BLaER1 treated with 17β-estradiol and CSF1 and Interleukin-3, amounts not matched to agents 10 nM and 100 nM (cell line): ENCODE data around the gene PTPRN2.

ENCODE experiments used
- H3K27ac ChIP-seq, 11 experiments: shearing (Covaris generic); formaldehyde crosslinking; 2 replicates each; pipeline ENCODE4 v1.8.1; 2022
- H3K27me3 ChIP-seq, 11 experiments: shearing (Covaris generic); formaldehyde crosslinking; 2 replicates each; pipeline ENCODE4 v1.8.1; 2022
- H3K36me3 ChIP-seq, 11 experiments: shearing (Covaris generic); formaldehyde crosslinking; 2 replicates each; pipeline ENCODE4 v1.8.1; 2022
- H3K4me1 ChIP-seq, 10 experiments: shearing (Covaris generic); formaldehyde crosslinking; 2 replicates each; pipeline ENCODE4 v1.8.1; 2022
- H3K4me2 ChIP-seq, 11 experiments: shearing (Covaris generic); formaldehyde crosslinking; 2 replicates each; pipeline ENCODE4 v1.8.1; 2022
- H3K4me3 ChIP-seq, 10 experiments: shearing (Covaris generic); formaldehyde crosslinking; 2 replicates each; pipeline ENCODE4 v1.8.1; 2022
- H3K9ac ChIP-seq, 11 experiments: shearing (Covaris generic); formaldehyde crosslinking; 2 replicates each; pipeline ENCODE4 v1.8.1; 2022
- H3K9me3 ChIP-seq, 11 experiments: shearing (Covaris generic); formaldehyde crosslinking; replicated peaks in 1 of 11; 2 replicates each; pipeline ENCODE4 v1.8.1; 2022
- H4K20me1 ChIP-seq, 11 experiments: shearing (Covaris generic); formaldehyde crosslinking; 2 replicates each; pipeline ENCODE4 v1.8.1; 2022
- Cebpa-rat ChIP-seq, 11 experiments: shearing (Covaris generic); IDR thresholded peaks; 2 replicates each; pipeline ENCODE4 v1.8.1; 2022

The PTPRN2 gene

DNA sequence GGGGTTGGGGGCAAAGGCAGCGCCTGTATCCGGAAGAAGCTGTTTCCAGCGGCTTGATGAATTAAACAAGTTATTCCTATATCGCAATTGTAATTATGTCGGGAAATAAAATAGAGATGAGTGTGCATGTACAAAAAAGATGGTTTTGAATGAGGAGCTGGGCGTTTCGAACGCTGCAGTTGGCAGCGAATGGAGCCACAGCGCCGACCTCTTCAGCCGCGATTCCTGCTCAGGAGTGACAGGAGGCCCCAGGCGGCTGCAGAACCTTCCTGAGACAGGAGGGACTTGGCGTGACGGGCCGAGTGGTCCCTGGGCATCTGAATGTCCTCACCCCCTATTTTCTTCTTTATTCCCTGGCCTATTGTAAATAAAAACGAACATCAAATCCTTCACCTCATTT, 1065.9 kb downstream of the PTPRN2 start:
- H4K20me1 ChIP-seq = peaks cover 0 to 10% (median 0%) of the 10 kb centered on the region in 11 experiments; a peak in 1 of 22 replicates
- H3K27me3 ChIP-seq = peaks cover 0 to 29% (median 0%) of the 10 kb centered on the region in 11 experiments; a peak in 6 of 22 replicates
- H3K4me2 ChIP-seq = no peak overlapping the region
- no peak overlapping the region for H3K27ac ChIP-seq
- no peak for TF ChIP-seq Cebpa-rat (IDR thresholded peaks at IDR 0.05)
- peaks cover 24 to 66% (median 52%) of the 10 kb centered on the region in 10 experiments for H3K4me1 ChIP-seq
- no peak overlapping the region for H3K9ac ChIP-seq
- no peak overlapping the region for H3K4me3 ChIP-seq
- H3K9me3 ChIP-seq = no peaks in the 10 kb centered on the region
- no peaks in the 10 kb centered on the region for H3K36me3 ChIP-seq

DNA sequence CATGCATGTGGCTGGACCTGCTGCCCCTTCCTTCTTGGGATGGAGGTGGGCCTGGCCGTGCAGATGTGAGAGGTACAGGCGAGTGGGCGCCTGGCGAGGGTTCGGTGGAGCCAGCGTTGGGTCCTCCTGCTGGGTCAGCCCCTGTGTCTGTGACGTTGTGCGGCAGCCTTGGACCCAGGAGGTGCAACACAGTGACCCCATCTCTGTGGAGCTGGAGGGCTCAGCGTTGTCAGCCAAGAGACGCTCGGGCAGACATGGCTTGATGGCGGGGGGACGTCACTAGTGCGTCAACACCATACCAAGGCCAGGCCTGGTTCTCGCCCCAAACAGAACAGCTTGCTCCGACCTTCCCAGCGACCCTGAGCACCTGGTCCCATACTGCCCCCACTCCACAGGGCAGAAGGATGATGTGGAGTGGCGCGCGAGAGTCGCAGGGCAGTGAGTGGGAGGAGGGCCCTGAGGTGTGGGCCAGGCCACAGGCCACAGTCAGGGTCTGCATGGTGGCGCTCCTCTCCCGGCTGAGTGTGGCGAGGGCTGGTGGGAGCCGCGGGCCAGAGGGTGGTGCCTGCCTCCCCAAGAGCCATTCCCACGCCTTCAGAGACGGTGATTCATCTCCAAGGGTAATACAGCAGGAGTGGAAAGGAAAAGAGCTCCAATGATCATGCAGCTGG, 1066.4 kb downstream of the PTPRN2 start:
- peak overlapping the region; percentile 62 to 87 (median 74); a peak in 16 of 22 replicates for H3K4me2 ChIP-seq
- peaks cover 24 to 66% (median 52%) of the 10 kb centered on the region in 10 experiments for H3K4me1 ChIP-seq
- TF ChIP-seq Cebpa-rat (IDR thresholded peaks at IDR 0.05) = no peak
- H3K4me3 ChIP-seq = no peak overlapping the region
- H3K9me3 ChIP-seq = no peaks in the 10 kb centered on the region
- peaks cover 0 to 10% (median 0%) of the 10 kb centered on the region in 11 experiments; a peak in 1 of 22 replicates for H4K20me1 ChIP-seq
- no peaks in the 10 kb centered on the region for H3K36me3 ChIP-seq
- no peak overlapping the region for H3K9ac ChIP-seq
- H3K27me3 ChIP-seq = peaks cover 0 to 26% (median 0%) of the 10 kb centered on the region in 11 experiments; a peak in 5 of 22 replicates
- no peak overlapping the region for H3K27ac ChIP-seq

GRCh38 chr7:157520249-157520648, 1067.4 kb downstream of the PTPRN2 start:
- no peak for TF ChIP-seq Cebpa-rat (IDR thresholded peaks at IDR 0.05)

DNA sequence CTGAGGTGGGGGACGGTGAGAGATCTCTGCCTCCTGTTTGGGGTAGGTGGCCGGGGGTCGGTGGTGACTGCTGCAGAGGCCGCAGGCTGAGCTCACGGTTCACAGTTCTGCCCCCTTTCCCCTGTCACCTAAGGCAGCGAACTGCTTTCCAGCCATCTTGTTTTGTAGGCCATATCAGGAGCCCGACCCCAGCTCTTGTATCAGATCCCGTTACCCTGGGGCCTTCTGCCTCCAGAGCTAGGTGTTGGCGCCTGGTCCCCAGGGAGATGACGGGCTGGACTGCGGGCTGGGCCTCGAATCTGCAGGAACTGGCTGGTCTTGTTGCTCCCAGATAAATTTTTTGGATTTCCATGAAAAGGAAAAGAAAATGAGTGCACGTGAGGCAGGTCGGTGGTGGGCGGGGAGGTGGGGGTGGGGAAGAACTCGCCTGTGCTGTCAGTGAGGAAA, 1067.8 kb downstream of the PTPRN2 start:
- no peak overlapping the region for H3K27ac ChIP-seq
- H3K4me2 ChIP-seq = peak overlapping the region; percentile 62 to 87 (median 74)
- 0 out of 22 replicates have a peak overlapping the region, but pooled peaks of 1 of the 11 experiments have one; percentile 26 for H3K9ac ChIP-seq
- no peak overlapping the region for H3K4me3 ChIP-seq
- no peak for TF ChIP-seq Cebpa-rat (IDR thresholded peaks at IDR 0.05)
- H4K20me1 ChIP-seq = peaks cover 0 to 10% (median 0%) of the 10 kb centered on the region in 11 experiments; a peak in 1 of 22 replicates
- no peaks in the 10 kb centered on the region for H3K9me3 ChIP-seq
- peaks cover 24 to 65% (median 51%) of the 10 kb centered on the region in 10 experiments for H3K4me1 ChIP-seq
- H3K36me3 ChIP-seq = no peaks in the 10 kb centered on the region
- peaks cover 0 to 20% (median 0%) of the 10 kb centered on the region in 11 experiments; a peak in 5 of 22 replicates for H3K27me3 ChIP-seq

More at GRCh38 chr7:157520249-157520648, 1067.4 kb downstream of the PTPRN2 start:
- no peaks in the 10 kb centered on the region for H3K36me3 ChIP-seq
- H3K9ac ChIP-seq = no peak overlapping the region
- H3K9me3 ChIP-seq = no peaks in the 10 kb centered on the region
- H3K4me2 ChIP-seq = peak overlapping the region; percentile 62 to 87 (median 74)
- H3K4me1 ChIP-seq = peaks cover 24 to 66% (median 52%) of the 10 kb centered on the region in 10 experiments
- H3K4me3 ChIP-seq = no peak overlapping the region
- H3K27ac ChIP-seq = no peak overlapping the region
- peaks cover 0 to 10% (median 0%) of the 10 kb centered on the region in 11 experiments; a peak in 1 of 22 replicates for H4K20me1 ChIP-seq
- peaks cover 0 to 20% (median 0%) of the 10 kb centered on the region in 11 experiments; a peak in 5 of 22 replicates for H3K27me3 ChIP-seq

- peaks cover 0 to 8% (median 0%) of the 10 kb centered on the region in 11 experiments; a peak in 1 of 22 replicates for H4K20me1 ChIP-seq
- H3K4me3 ChIP-seq = no peak overlapping the region
- no peak for TF ChIP-seq Cebpa-rat (IDR thresholded peaks at IDR 0.05)
- no peak overlapping the region for H3K27ac ChIP-seq
- peak overlapping the region in 9 of 11 experiments; percentile 62 to 80 (median 71); a peak in 12 of 22 replicates for H3K4me2 ChIP-seq
- no peaks in the 10 kb centered on the region for H3K9me3 ChIP-seq
- 0 out of 22 replicates have a peak overlapping the region, but pooled peaks of 1 of the 11 experiments have one; percentile 26 for H3K9ac ChIP-seq
- peaks cover 0 to 14% (median 0%) of the 10 kb centered on the region in 11 experiments; a peak in 5 of 22 replicates for H3K27me3 ChIP-seq
- no peaks in the 10 kb centered on the region for H3K36me3 ChIP-seq
- H3K4me1 ChIP-seq = peaks cover 22 to 59% (median 46%) of the 10 kb centered on the region in 10 experiments
Measured at GRCh38 chr7:157519246-157519645, 1068.4 kb downstream of the PTPRN2 start.

GRCh38 chr7:157518514-157519175, 1069.0 kb downstream of the PTPRN2 start:
- H3K27me3 ChIP-seq = peaks cover 0 to 8% (median 0%) of the 10 kb centered on the region in 11 experiments; a peak in 2 of 22 replicates

DNA sequence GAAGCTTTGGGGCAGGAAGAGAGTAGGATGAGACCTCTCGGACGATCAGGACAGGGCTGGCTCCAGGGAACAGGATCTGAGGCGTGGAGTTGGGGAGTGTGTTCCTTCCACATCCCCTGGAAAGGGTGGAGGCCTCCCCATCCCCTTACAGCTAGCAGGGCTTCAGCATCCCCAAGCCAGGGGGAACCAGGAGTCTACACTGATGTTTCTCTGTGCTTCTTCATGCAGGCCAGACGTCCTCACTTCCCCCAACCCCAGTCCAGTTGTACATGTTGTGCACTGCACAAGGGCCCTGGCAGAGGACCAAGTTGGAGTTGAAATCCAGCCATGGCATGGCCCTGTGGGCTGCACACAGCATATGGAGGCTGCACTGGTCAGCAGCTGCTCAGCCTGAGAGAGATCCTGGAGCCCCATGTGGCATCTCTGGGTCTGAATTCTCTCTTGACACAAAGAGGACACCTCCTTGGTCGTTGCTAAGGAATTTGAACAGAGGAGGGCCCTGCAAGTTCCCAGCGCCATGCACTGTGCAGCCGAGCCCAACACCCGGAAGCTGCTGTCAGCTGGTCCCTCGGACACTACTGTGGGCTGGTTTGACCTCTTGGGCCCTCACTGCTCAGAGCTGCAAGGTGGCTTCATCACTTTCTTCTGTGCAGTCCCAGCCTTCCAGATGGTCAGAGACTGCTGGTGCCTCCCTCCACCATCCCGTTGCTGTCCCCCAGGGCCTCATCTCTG, 1069.7 kb downstream of the PTPRN2 start:
- H3K4me1 ChIP-seq = peaks cover 14 to 46% (median 33%) of the 10 kb centered on the region in 10 experiments
- no peak overlapping the region for H3K4me3 ChIP-seq
- peak overlapping the region in 7 of 11 experiments; percentile 24 to 52 (median 44); a peak in 14 of 22 replicates for H3K4me2 ChIP-seq
- TF ChIP-seq Cebpa-rat (IDR thresholded peaks at IDR 0.05) = no peak
- H3K27ac ChIP-seq = no peak overlapping the region
- no peaks in the 10 kb centered on the region for H3K36me3 ChIP-seq
- no peaks in the 10 kb centered on the region for H3K9me3 ChIP-seq
- 0 out of 22 replicates have a peak, but pooled peaks cover 0 to 8% (median 0%) of the 10 kb centered on the region in 11 experiments for H4K20me1 ChIP-seq
- H3K9ac ChIP-seq = 0 out of 22 replicates have a peak overlapping the region, but pooled peaks of 1 of the 11 experiments have one; percentile 9
- H3K27me3 ChIP-seq = peaks cover 0 to 3% (median 0%) of the 10 kb centered on the region in 11 experiments; a peak in 1 of 22 replicates

More at GRCh38 chr7:157518514-157519175, 1069.0 kb downstream of the PTPRN2 start:
- Histone ChIP-seq H3K9me3 (no peaks in the 10 kb centered on the region), H3K4me3 (no peak overlapping the region), H3K4me1 (peaks cover 16 to 53% (median 40%) of the 10 kb centered on the region in 10 experiments), H4K20me1 (peaks cover 0 to 8% (median 0%) of the 10 kb centered on the region in 11 experiments; a peak in 1 of 22 replicates), H3K4me2 (peak overlapping the region in 1 of 11 experiments; percentile 45; a peak in 1 of 22 replicates), H3K27ac (no peak overlapping the region), H3K36me3 (no peaks in the 10 kb centered on the region), H3K9ac (no peak overlapping the region)
- no peak for TF ChIP-seq Cebpa-rat (IDR thresholded peaks at IDR 0.05)
